Umbilical cord (tissue), 2 donors: Measurements from ENCODE around the gene EPB41. TPM values are rescaled to one million over a fixed set of nuclear protein-coding genes. Genes with fewer than 3 reads are reported as not detected.
A peak's percentile ranks its signal among the peaks of the same experiment; 100 is the strongest.

ENCODE experiments used
- DNase-seq: peaks from one replicate; pipeline ENCODE4 v3.0.0-alpha.2; 2015; ENCODE audit warnings: low spot score
- total RNA-seq: library from RNA; depleted of rRNA; stranded (reverse); fragments of >200 nt; gene quantifications from one replicate; pipeline ENCODE4 v1.2.3, GENCODE V29; 2014; ENCODE audit warnings: low replicate concordance; ENCODE audit not compliant: insufficient read depth

Gene EPB41
- total RNA-seq, 1 donor from 2014 or later = 71.3 TPM

DNA sequence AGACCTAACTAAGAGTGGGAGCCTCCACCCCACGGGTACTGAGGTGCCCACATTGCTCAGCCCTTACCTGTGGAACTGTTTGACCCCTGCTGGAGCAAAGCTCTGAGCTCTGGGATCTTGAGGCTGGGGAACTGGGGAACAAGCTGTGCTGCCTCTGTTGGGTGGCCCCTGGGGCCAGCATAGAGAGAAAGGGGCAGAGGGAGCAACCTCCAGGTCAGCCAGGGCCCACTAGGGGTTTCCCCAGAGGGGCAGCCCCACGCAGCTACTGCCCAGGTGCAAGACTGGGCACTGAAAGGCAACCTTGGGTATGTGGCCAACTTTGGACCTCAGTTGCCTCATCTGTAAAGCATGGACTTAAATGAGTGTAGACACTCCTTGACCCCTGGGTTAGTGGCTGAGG, 23.5 kb upstream of the EPB41 start:
- DNase-seq = no peak

DNA sequence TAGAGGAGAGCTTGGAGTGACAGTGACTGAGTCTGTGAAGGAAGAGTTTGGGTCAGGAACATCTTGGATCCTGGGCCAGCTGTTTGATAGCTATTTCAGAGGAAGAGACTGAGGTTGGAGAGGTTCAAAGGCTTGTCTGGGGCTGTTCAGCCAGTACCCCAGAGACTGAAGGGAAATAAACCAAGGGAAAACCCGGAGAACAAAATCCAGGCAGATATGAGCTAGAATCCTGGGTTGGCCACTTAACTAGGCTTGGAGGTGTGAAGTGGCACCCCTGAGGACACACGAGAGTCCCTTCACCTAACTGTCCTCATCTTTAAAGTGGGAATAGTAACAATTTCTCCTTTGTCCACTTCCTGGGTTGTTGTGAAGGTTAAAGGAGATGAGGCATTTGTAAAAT, 23.1 kb upstream of the EPB41 start:
- no peak for DNase-seq

DNA sequence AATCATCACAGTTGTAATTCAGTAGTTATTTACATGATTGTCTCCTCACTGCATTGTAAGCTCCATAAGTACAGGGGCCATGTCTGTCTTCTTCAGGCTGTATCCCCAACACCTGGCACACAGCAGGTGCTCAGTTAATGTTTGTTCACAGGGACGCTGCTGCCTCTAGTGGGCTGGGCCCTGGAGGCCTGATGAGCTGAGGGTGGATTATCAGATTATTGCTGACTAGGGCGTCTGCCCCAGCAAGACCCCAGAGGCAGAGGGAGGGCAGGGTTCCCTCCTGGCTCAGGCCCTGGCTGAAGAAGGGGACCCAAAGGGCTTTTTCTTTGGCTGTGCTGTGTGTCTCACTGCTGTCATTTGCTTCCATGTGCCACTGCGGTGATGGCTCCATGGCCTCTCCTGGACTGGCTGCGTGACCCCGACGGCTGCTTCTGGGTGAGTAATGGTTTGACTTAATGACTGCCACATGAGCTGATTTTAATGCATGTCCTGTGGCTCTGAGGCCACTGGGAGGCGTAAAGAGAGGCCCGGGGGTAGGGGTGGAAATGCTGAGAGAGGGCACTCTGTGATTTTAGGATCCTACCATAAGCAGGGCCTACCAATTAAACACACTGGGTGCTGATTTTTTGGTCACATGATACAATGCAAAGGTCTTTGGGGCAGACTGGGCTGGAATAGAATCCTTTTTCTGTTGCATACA, 20.8 kb upstream of the EPB41 start:
- no peak for DNase-seq

GRCh38 chr1:28894785-28895184, 19.6 kb upstream of the EPB41 start:
- DNase-seq = no peak

- peak; percentile 68 for DNase-seq
Measured at GRCh38 chr1:28895896-28896608, 18.3 kb upstream of the EPB41 start.

- no peak for DNase-seq
Measured at GRCh38 chr1:28896609-28896986, 17.8 kb upstream of the EPB41 start.

- DNase-seq = no peak
Measured at GRCh38 chr1:28897789-28898188, 16.6 kb upstream of the EPB41 start.

GRCh38 chr1:28898405-28898881, 15.9 kb upstream of the EPB41 start:
- no peak for DNase-seq

- DNase-seq = peak; percentile 46
Measured at GRCh38 chr1:28899267-28899666, 15.1 kb upstream of the EPB41 start.

DNA sequence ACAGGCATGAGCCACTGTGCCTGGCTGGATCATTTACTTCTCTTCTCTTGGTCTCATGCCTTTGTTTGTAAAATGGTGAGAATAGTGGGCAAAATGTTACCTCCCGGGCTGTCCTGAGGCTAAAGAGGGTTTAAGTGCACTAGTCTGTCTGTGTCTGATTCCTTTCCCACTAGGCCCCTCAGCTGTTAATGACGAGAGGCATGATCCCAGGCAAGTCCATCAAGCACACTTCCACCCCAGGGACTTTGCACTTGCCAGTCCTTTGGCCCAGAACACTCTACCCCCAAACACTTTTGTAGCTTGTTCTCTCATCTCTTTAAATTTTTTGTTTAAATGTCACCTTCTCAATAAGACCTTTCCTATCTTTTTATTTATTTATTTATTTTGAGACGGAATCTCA, 13.8 kb upstream of the EPB41 start:
- DNase-seq = no peak

- no peak for DNase-seq
Measured at GRCh38 chr1:28902738-28903137, 11.6 kb upstream of the EPB41 start.

- no peak for DNase-seq
Measured at GRCh38 chr1:28905921-28906666, 8.3 kb upstream of the EPB41 start.

DNA sequence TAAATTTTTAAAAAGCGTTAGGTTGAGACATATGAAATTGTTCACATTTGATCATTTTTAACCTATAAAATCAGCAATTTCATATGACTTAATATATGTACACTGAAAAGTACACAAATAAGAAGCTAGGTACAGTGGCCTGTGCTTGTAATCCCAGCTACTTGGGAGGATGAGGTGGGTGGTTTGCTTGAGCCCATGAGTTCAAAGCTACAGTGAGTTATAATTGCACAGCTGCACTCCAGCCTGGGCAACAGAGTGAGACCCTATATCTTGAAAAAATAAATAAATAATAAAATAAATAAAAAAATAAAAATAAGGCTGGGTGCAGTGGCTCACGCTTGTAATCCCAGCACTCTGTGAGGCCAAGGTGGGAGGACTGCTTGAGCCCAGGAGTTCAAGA, 5.2 kb upstream of the EPB41 start:
- DNase-seq = no peak

DNA sequence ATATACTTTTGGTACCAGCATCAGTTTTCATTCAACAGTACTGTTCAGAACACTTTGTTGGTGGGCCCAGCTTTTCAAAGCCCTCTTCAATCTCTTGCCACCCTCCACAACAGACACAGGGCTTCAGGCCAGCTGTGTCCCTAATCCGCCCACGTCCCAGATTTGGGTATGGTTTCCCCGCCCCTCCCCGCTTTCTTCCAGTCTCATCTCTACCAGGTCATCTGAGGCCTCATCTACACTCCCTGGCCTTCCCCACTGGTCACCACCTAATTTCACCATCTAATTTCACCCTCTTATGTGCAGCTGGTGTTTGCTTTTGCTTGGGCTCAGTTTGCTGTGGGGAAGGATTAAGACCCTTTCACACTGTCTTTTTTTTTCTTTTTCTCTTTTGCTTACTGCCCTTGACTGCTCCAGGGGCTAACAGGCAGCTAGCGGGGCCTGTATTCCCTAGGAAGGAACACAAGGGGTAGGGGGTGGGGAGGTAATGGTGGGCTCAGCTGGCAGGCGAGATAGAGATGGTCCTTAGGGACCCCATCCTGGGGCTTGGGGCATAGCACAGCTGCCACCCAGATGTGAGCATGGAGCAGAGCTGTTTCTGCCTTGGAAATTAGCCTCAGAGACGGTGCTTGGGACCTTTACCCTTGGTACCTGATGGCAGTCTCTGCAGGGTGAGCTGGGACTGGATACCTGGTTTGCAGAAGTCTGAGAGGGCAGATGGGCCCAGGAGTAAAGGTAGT, 3.8 kb upstream of the EPB41 start:
- no peak for DNase-seq

- DNase-seq = no peak
Measured at GRCh38 chr1:28913786-28914227, 562 bp upstream of the EPB41 start.

- peak; percentile 32 for DNase-seq
Measured at GRCh38 chr1:28915031-28915895, 894 bp downstream of the EPB41 start.

DNA sequence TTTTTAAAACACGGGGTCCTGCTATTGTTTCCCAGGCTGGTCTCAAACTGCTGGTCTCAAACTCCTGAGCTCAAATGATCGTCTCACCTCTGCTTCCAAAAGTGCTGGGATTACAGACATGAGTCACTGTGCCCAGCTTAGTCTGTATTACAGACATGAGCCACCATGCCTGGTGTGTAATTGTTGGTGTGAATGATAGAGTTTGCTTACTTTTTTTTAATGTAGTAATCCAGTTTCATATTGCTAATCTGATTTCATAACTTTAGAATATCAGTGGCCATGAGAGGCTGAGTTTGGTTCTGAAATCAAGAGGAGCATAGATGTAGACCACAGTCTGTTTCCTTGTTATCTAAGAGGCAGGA, 3.4 kb downstream of the EPB41 start:
- no peak for DNase-seq

DNA sequence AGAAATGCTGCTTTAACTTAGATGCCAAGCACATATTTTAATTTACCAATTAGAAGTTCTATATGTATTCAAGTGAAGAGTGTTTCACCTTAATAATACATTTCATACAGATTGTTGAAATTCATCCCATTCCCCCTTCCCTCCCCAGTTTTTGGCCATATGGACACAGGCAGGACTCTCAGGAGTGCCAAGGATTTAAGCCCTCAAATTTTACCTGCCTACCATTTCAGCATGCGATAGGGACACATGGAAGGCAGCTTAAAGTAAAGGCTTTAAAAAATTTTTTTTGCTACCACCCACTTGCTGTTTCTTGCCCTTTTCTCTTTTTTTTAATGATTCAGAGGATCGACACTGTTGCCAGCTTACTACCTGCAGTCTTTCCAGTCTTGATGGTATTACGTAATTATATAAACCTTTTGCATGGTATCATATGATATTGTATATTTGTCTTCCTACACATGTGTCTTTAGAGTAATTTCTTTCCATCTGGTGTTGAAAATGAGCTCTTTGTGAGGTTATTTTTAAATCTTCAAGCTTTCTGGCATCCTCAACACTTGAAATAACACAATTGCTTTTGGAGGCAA, 7.0 kb downstream of the EPB41 start:
- DNase-seq = no peak

- no peak for DNase-seq
Measured at GRCh38 chr1:28925350-28925891, 11.1 kb downstream of the EPB41 start.

DNA sequence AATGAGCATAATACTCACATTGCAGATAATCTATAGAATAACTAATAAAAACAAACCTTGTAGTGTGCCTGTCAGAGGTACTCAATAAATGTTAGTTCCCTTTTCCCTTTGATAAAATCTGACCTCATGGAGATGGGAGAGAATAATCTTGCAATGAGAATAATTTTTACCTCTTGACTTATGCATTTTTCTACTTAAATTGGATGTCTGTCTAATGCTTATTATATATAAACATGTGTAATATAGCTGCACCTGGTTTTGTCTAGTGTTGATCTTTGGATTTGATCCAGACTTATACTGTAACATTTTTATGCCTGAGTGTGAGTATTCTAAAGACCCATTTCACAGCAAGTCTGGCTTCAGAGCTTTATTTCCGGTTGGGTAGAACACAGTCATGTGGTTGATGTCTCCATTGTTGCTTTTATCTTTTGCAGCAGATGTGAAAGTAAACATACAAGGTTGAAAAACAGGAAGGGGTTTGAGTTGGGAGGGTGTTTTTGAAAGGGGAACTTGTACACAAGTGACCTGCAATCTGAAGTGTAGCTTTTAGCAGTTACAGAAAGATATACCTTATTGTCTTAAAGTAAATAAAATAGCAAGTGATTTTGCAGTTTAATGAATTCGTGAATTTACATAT, 12.4 kb downstream of the EPB41 start:
- peak; percentile 30 for DNase-seq
